HepG2 (cell line): ENCODE results near the gene RMND5A. TPM values are rescaled to one million over a fixed set of nuclear protein-coding genes. Genes with fewer than 3 reads are reported as not detected.
"Not testable (repeated sequence)": the region's sequence is repeated elsewhere in the genome, so short reads cannot be mapped to it uniquely, and the experiment has no call there.

Source experiments
- ATAC-seq: fragments of 200-7000 bp; cut with Tn5 transposase; 3 replicates; pipeline ENCODE4 v1.9.1; 2020; ENCODE audit warnings: mild to moderate bottlenecking, moderate library complexity
- Bru-seq: library from RNA; stranded (reverse); fragments of 400-500 nt; gene quantifications from one replicate; lab custom pipeline; 2021; lab: Mats Ljungman, UMichigan
- BruChase-seq, 2 experiments: library from RNA; stranded (reverse); fragments of 400-500 nt; gene quantifications; one replicate each; lab custom pipeline; 2021; lab: Mats Ljungman, UMichigan
- BruUV-seq: library from RNA; stranded (reverse); fragments of 400-500 nt; replicated peaks from 2 replicates; lab custom pipeline; 2021; lab: Mats Ljungman, UMichigan
- CTCF ChIA-PET: fragments of 300-600 bp; formaldehyde crosslinking; extraction: SDS; loops from one replicate; lab custom pipeline; 2021; ENCODE audit warnings: low total read pairs, inconsistent platforms, low intra/inter-chr PET ratio; lab: Yijun Ruan, JAX
- POLR2A ChIA-PET: fragments of 350-600 bp; sonication (Branson Sonifier 250); formaldehyde crosslinking; loops from one replicate; lab custom pipeline; 2020; ENCODE audit warnings: antibody characterized with exemption, inconsistent platforms; lab: Yijun Ruan, JAX
- DNase-seq: peaks from one replicate; pipeline ENCODE4 v3.0.0-alpha.2; 2015; ENCODE audit warnings: low spot score
- FAIRE-seq: peaks from 3 replicates; lab custom pipeline; 2011; peaks lifted over from hg19 to GRCh38; lab: Jason Lieb, UNC
- H2AFZ ChIP-seq: one replicate; pipeline ENCODE4 v1.6.1; 2011; ENCODE audit warnings: low read length, inconsistent platforms
- H3K27ac ChIP-seq: fragments of 300-600 bp; 3 replicates; pipeline ENCODE4 v1.8.0; 2011; ENCODE audit warnings: mixed run types, mild to moderate bottlenecking, mixed read lengths, low read length, inconsistent platforms; ENCODE audit not compliant: insufficient read depth; ENCODE audit errors: extremely low read length
- H3K27me3 ChIP-seq, 2 experiments: fragments of 200-600 bp in 1 of 2; 2 replicates in 1 of 2; 3 replicates in 1 of 2; pipeline versions ENCODE4 v1.6.0 to v1.8.0; 2011; ENCODE audit warnings: low read length in 2 of 2, mild to moderate bottlenecking in 2 of 2, moderate library complexity in 2 of 2, inconsistent platforms in 1 of 2; ENCODE audit not compliant: insufficient read depth in 2 of 2, control insufficient read depth in 1 of 2
- H3K36me3 ChIP-seq, 2 experiments: fragments of 200-600 bp in 1 of 2; replicated peaks in 1 of 2; 2 replicates in 1 of 2; 3 replicates in 1 of 2; pipeline versions ENCODE4 v1.5.1 to v1.8.0; 2011; ENCODE audit warnings: low read length in 2 of 2, inconsistent platforms in 1 of 2; ENCODE audit not compliant: insufficient read depth in 2 of 2, control insufficient read depth in 1 of 2
- H3K4me1 ChIP-seq: 2 replicates; pipeline ENCODE4 v1.5.1; 2012; ENCODE audit warnings: low read length, inconsistent platforms; ENCODE audit not compliant: insufficient read depth
- H3K4me2 ChIP-seq: 2 replicates; pipeline ENCODE4 v1.6.0; 2011; ENCODE audit warnings: low read depth, low read length, inconsistent platforms
- H3K4me3 ChIP-seq, 3 experiments: fragments of 200-600 bp in 1 of 3; sonication (generic), shearing (Covaris generic) in 1 of 3; replicated peaks in 1 of 3; 2 replicates each; pipeline ENCODE4 v1.5.1; 2011 to 2016; ENCODE audit warnings: low read length in 3 of 3, inconsistent platforms in 2 of 3, low read depth in 2 of 3, mild to moderate bottlenecking in 2 of 3, control low read depth in 1 of 3, mixed read lengths in 1 of 3; ENCODE audit not compliant: insufficient read depth in 1 of 3
- H3K79me2 ChIP-seq: one replicate; pipeline ENCODE4 v1.6.1; 2011; ENCODE audit warnings: low read length, inconsistent platforms; ENCODE audit not compliant: insufficient read depth
- H3K9ac ChIP-seq: 2 replicates; pipeline ENCODE4 v1.6.0; 2011; ENCODE audit warnings: mild to moderate bottlenecking, low read depth, low read length, inconsistent platforms; ENCODE audit not compliant: insufficient read depth
- H3K9me3 ChIP-seq: 2 replicates; pipeline ENCODE4 v1.5.1; 2012; ENCODE audit warnings: mild to moderate bottlenecking, low read length
- H4K20me1 ChIP-seq: 2 replicates; pipeline ENCODE4 v1.6.0; 2011; ENCODE audit warnings: inconsistent platforms, mild to moderate bottlenecking, low read length, moderate library complexity; ENCODE audit not compliant: insufficient read depth
- CBX5 ChIP-seq: sonication (generic); formaldehyde crosslinking; IDR thresholded peaks from 2 replicates; pipeline ENCODE4 v1.4.0; 2020; ENCODE audit warnings: missing genetic modification reagents, borderline replicate concordance
- FOXP1 ChIP-seq, 2 experiments: fragments of 450-650 bp in 1 of 2; IDR thresholded peaks; 2 replicates each; pipeline ENCODE4 v1.6.1; 2017 to 2018; ENCODE audit warnings: antibody characterized with exemption in 1 of 2
- HMG20A ChIP-seq: IDR thresholded peaks from 2 replicates; pipeline ENCODE4 v1.6.1; 2016; ENCODE audit warnings: borderline replicate concordance
- HMG20B ChIP-seq: conservative IDR thresholded peaks from 2 replicates; pipeline ENCODE4 v1.6.1; 2016; ENCODE audit warnings: missing genetic modification reagents, missing compliant biosample characterization
- MED1 ChIP-seq: sonication (generic); formaldehyde crosslinking; IDR thresholded peaks from 2 replicates; pipeline ENCODE4 v1.4.0; 2020; ENCODE audit warnings: missing genetic modification reagents
- ZNF777 ChIP-seq: sonication (generic); formaldehyde crosslinking; IDR thresholded peaks from 2 replicates; pipeline ENCODE4 v1.4.0; 2020; ENCODE audit warnings: missing genetic modification reagents
- WGBS: methylation state at CpG from one replicate; pipeline ENCODE4 v1.1.6; 2017; ENCODE audit warnings: low lambda C conversion rate; 5-methylcytosine and 5-hydroxymethylcytosine counted together
- in situ Hi-C: cut with HindIII; loops from 2 replicates; pipeline ENCODE4 v1.10.0; 2017; ENCODE audit warnings: low pct_unique_long_range_greater_than_20kb; ENCODE audit not compliant: extremely low pct_ligation_motif_present
- intact Hi-C: fragments of 100-400 bp; cut with micrococcal nuclease; formaldehyde crosslinking; loops from one replicate; pipeline ENCODE4 v1.10.0; 2022; ENCODE audit not compliant: unreplicated experiment
- long read RNA-seq, 2 experiments: library from RNA in 1 of 2; library from polyadenylated mRNA in 1 of 2; stranded (forward) in 1 of 2; unstranded in 1 of 2; transcript quantifications; one replicate each; pipeline ENCODE4 v2.0.0, GENCODE V29; 2019 to 2022
- polyA minus RNA-seq, 3 experiments: library from RNA; depleted of rRNA, polyadenylated mRNA; stranded (reverse); fragments of >200 nt; gene quantifications; 2 replicates each; pipeline ENCODE4 v1.2.3, GENCODE V29; 2011; ENCODE audit warnings: low replicate concordance in 1 of 3
- polyA plus RNA-seq, 8 experiments: library from polyadenylated mRNA; depleted of rRNA in 3 of 8; stranded (reverse) in 7 of 8; unstranded in 1 of 8; fragments of >200 nt; fragmentation: Illumina TruSeq in 4 of 8; extraction: Trizol in 4 of 8; gene quantifications; 2 replicates each; pipeline versions ENCODE4 v1.2.1 to v1.2.3, GENCODE V29; 2011 to 2016; ENCODE audit warnings: low read depth in 4 of 8, missing spikeins in 1 of 8, mixed read lengths in 1 of 8; ENCODE audit not compliant: insufficient read depth in 1 of 8
- total RNA-seq, 5 experiments: library from RNA; depleted of rRNA; stranded (reverse); fragments of >200 nt; fragmentation: Illumina TruSeq; extraction: Trizol; gene quantifications; 2 replicates each; pipeline ENCODE4 v1.2.3, GENCODE V29; 2016; ENCODE audit warnings: low read depth in 1 of 5
- TF ChIP-seq, protein P1 (sequence below): sonication (generic); formaldehyde crosslinking; IDR thresholded peaks from 2 replicates; pipeline ENCODE4 v1.5.1; 2020; ENCODE audit warnings: mild to moderate bottlenecking, missing genetic modification reagents, moderate library complexity

Gene RMND5A, protein sequence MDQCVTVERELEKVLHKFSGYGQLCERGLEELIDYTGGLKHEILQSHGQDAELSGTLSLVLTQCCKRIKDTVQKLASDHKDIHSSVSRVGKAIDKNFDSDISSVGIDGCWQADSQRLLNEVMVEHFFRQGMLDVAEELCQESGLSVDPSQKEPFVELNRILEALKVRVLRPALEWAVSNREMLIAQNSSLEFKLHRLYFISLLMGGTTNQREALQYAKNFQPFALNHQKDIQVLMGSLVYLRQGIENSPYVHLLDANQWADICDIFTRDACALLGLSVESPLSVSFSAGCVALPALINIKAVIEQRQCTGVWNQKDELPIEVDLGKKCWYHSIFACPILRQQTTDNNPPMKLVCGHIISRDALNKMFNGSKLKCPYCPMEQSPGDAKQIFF
- total RNA-seq (2016; rRNA removed; fragmentation: Illumina TruSeq; extraction: Trizol) (66.4 and 108 TPM in 2 replicates), polyA plus RNA-seq (2011; rRNA removed) (27.3 and 31.0 TPM in 2 replicates), polyA minus RNA-seq (2011; rRNA and poly(A)+ RNA removed; ENCODE audit: low replicate concordance) (70.4 and 98.0 TPM in 2 replicates), Bru-seq, nascent RNA (percentile 91 among the genes with signal in this experiment), BruChase-seq, experiment 1, labeled RNA remaining after a 6-hour chase (percentile 96 among the genes with signal in this experiment), BruChase-seq, experiment 2, labeled RNA remaining after a 2-hour chase (percentile 93 among the genes with signal in this experiment)
- 6.8 and 8.0 TPM in 2 replicates for total RNA-seq (2016; cell fraction: cytosol; rRNA removed; fragmentation: Illumina TruSeq; extraction: Trizol; ENCODE audit: low read depth)
- 66.9 and 102 TPM in 2 replicates for total RNA-seq (2016; cell fraction: insoluble cytoplasmic fraction; rRNA removed; fragmentation: Illumina TruSeq; extraction: Trizol)
- 26.4 and 27.1 TPM in 2 replicates for total RNA-seq (2016; cell fraction: membrane; rRNA removed; fragmentation: Illumina TruSeq; extraction: Trizol)
- total RNA-seq (2016; cell fraction: nucleus; rRNA removed; fragmentation: Illumina TruSeq; extraction: Trizol), result 37.8 and 39.3 TPM in 2 replicates
- polyA plus RNA-seq (2011; cell fraction: cytosol; rRNA removed), result 23.0 and 32.3 TPM in 2 replicates
- 13.2 and 16.8 TPM in 2 replicates for polyA plus RNA-seq (2011; cell fraction: nucleus; rRNA removed)
- 32.6 and 37.2 TPM in 2 replicates for polyA plus RNA-seq (2012)
- 2.5 and 3.5 TPM in 2 replicates for polyA plus RNA-seq (2016; cell fraction: cytosol; fragmentation: Illumina TruSeq; extraction: Trizol; ENCODE audit: low read depth)
- polyA plus RNA-seq (2016; cell fraction: insoluble cytoplasmic fraction; fragmentation: Illumina TruSeq; extraction: Trizol; ENCODE audit: low read depth), result 62.4 and 63.9 TPM in 2 replicates
- polyA plus RNA-seq (2016; cell fraction: membrane; fragmentation: Illumina TruSeq; extraction: Trizol; ENCODE audit: low read depth), result 11.9 and 14.5 TPM in 2 replicates
- 27.7 and 40.2 TPM in 2 replicates for polyA plus RNA-seq (2016; cell fraction: nucleus; fragmentation: Illumina TruSeq; extraction: Trizol; ENCODE audit: insufficient read depth, low read depth)
- 69.4 and 79.3 TPM in 2 replicates for polyA minus RNA-seq (2011; cell fraction: cytosol; rRNA and poly(A)+ RNA removed)
- polyA minus RNA-seq (2011; cell fraction: nucleus; rRNA and poly(A)+ RNA removed), result 46.7 and 61.4 TPM in 2 replicates
- long read RNA-seq, experiment 1, full-length matches to known transcripts, result 3 of 18 reads
- long read RNA-seq, experiment 1, partial matches to known transcripts, result 3 of 18 reads
- long read RNA-seq, experiment 1, other reads (novel, unspliced or antisense), result 12 of 18 reads
- long read RNA-seq, experiment 2, full-length matches to known transcripts, result 20 of 91 reads
- long read RNA-seq, experiment 2, partial matches to known transcripts, result 26 of 91 reads
- long read RNA-seq, experiment 2, other reads (novel, unspliced or antisense), result 45 of 91 reads

- POLR2A ChIA-PET; H4K20me1 ChIP-seq; H3K27me3 ChIP-seq; in situ Hi-C loops; H3K36me3 ChIP-seq; CTCF ChIA-PET; intact Hi-C loops; H3K9me3 ChIP-seq; TF ChIP-seq FOXP1 (IDR thresholded peaks at IDR 0.05): not testable (repeated sequence)
- WGBS, result under 1% methylated on average over 42 of the region's 95 CpGs
- Histone ChIP-seq H3K79me2 (peaks cover 19% of the 10 kb centered on the region), H3K9ac (peak within 1 kb of the TSS; percentile 82), H3K27ac (peak within 1 kb of the TSS; percentile 91), H2AFZ (peak within 1 kb of the TSS; percentile 54), H3K4me2 (peak within 1 kb of the TSS; percentile 80), H3K4me3 (peak within 1 kb of the TSS; percentile 76 to 82 (median 80)), H3K4me1 (peaks cover 13% of the 10 kb centered on the region)
- DNase-seq (peak; percentile 84), ATAC-seq (peak; percentile 96), FAIRE-seq (peak; percentile 77)
- BruUV-seq, result TSS peak; percentile 85
- TF ChIP-seq MED1 (CRISPR knock-in tag), result peak; percentile 61
- TF ChIP-seq HMG20A, result 0 out of 2 replicates have a peak, but pooled peaks have one; percentile 10
- TF ChIP-seq, protein P1, sequence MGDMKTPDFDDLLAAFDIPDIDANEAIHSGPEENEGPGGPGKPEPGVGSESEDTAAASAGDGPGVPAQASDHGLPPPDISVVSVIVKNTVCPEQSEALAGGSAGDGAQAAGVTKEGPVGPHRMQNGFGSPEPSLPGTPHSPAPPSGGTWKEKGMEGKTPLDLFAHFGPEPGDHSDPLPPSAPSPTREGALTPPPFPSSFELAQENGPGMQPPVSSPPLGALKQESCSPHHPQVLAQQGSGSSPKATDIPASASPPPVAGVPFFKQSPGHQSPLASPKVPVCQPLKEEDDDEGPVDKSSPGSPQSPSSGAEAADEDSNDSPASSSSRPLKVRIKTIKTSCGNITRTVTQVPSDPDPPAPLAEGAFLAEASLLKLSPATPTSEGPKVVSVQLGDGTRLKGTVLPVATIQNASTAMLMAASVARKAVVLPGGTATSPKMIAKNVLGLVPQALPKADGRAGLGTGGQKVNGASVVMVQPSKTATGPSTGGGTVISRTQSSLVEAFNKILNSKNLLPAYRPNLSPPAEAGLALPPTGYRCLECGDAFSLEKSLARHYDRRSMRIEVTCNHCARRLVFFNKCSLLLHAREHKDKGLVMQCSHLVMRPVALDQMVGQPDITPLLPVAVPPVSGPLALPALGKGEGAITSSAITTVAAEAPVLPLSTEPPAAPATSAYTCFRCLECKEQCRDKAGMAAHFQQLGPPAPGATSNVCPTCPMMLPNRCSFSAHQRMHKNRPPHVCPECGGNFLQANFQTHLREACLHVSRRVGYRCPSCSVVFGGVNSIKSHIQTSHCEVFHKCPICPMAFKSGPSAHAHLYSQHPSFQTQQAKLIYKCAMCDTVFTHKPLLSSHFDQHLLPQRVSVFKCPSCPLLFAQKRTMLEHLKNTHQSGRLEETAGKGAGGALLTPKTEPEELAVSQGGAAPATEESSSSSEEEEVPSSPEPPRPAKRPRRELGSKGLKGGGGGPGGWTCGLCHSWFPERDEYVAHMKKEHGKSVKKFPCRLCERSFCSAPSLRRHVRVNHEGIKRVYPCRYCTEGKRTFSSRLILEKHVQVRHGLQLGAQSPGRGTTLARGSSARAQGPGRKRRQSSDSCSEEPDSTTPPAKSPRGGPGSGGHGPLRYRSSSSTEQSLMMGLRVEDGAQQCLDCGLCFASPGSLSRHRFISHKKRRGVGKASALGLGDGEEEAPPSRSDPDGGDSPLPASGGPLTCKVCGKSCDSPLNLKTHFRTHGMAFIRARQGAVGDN (CRISPR knock-in tag), result peak; percentile 39
- TF ChIP-seq FOXP1 (CRISPR knock-in tag; IDR thresholded peaks at IDR 0.05), result peak; percentile 64
- peak; percentile 72; the same call in 1 of the 2 replicates for TF ChIP-seq ZNF777 (CRISPR knock-in tag)
- 0 out of 2 replicates have a peak, but pooled peaks have one; percentile 16 for TF ChIP-seq HMG20B
- TF ChIP-seq CBX5 (CRISPR knock-in tag), result peak; percentile 16; the same call in 1 of the 2 replicates
Observed at GRCh38 chr2:86719637-86720539, at the start of gene RMND5A. TSS of gene RMND5A (plus strand) at chr2:86720291. CDS start at chr2:86720668, 377 bp downstream.
